ENCODE measurements around the gene GJD3.

GJD3 gene

DNA sequence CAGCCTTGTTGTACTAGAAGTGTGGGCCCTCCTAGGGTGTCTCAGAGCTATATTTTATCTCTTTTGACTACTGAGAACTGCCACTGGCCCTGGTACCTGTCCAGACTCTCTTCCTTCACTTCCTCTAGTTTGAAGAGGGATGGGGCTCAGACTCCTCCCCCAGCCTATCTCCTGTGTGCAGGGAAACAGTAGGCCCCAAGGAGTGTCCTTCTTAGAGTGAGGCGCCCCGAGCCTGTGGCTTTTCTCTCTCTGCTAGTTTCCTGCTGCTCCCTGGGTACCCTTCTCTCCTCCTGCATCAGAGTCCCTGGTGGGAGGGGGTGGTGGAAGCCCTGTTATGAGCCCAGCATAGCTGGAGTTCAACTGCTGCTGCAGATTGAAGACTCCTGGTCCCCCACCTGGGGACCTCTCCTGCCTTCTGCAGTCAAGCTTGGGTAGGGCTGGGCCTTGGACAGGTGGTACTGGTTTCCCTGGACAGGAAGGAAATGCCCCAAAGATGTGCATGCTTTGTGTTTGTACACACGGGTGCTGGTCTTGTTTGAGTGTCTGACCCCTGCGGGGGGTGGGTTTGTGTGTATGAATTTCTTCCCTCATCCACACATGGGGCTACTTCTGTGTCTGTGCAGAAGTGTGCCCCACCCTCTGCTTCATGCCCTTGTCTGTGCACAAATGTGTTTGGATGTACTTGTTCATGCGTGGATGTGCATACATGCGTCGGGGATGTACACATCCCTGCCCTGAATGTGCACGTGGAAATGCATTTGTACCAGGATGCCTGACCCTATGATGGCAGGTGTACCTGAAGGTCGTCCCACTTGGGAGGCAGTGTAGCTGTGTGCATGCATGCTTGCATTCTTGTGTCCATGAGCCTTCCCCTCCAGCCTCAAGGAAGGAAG, 48.6 kb downstream of the GJD3 start:
- no peaks in the 10 kb centered on the region for H3K27me3 ChIP-seq (ENCODE audit: insufficient read depth, low read length)
- H3K36me3 ChIP-seq (ENCODE audit: insufficient read depth, low read length): no peaks in the 10 kb centered on the region
- H3K4me1 ChIP-seq (ENCODE audit: insufficient read depth, low read length): peaks cover 30% of the 10 kb centered on the region
- no peaks in the 10 kb centered on the region for H3K9me3 ChIP-seq (ENCODE audit: low read length)
- no peak overlapping the region for H3K4me3 ChIP-seq (ENCODE audit: low read length)
- no peak overlapping the region for H2AFZ ChIP-seq (ENCODE audit: low read depth, low read length)

DNA sequence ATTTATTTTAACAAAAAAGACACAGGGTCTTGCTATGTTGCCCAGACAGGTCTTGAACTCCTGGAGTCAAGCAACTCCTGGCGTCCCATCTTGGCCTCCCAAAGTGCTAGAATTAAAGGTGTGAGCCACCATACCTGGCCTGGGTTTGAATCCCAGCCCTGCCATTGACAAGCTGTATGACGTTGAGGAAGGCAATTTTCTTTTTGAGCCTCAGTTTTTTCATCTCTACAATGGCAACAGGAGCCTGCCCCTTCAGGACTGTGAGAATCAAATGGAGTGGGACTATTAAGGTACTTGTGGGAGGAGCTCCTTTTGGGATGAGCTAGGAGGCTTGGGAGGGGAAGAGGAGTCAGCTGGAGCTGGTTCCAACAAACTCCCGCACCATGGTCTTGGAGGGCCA, 49.3 kb downstream of the GJD3 start:
- no peaks in the 10 kb centered on the region for H3K27me3 ChIP-seq (ENCODE audit: insufficient read depth, low read length)
- peaks cover 31% of the 10 kb centered on the region for H3K4me1 ChIP-seq (ENCODE audit: insufficient read depth, low read length)
- no peaks in the 10 kb centered on the region for H3K36me3 ChIP-seq (ENCODE audit: insufficient read depth, low read length)
- no peaks in the 10 kb centered on the region for H3K9me3 ChIP-seq (ENCODE audit: low read length)
- no peak overlapping the region for H2AFZ ChIP-seq (ENCODE audit: low read depth, low read length)
- no peak overlapping the region for H3K4me3 ChIP-seq (ENCODE audit: low read length)

DNA sequence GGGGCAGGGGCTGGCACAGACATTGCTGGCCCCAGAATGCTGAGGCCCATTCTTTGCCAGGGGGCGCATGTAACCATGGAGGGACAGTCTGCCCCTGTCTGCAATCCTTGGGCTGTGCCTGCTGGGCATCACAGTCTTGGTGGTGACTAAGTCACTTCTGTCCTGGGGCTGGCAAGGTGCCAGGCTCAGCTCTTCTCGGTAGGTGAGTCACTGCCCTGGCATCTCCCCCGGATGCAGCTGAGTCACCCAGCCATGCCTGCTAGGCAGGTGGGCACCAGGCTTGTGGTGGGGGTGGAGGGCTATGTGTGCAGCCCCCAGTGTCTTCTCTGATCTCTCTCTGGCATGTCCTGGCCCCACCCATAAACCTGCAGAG, 50.0 kb downstream of the GJD3 start:
- peaks cover 35% of the 10 kb centered on the region for H3K4me1 ChIP-seq (ENCODE audit: insufficient read depth, low read length)
- H2AFZ ChIP-seq (ENCODE audit: low read depth, low read length): no peak overlapping the region
- H3K4me3 ChIP-seq (ENCODE audit: low read length): no peak overlapping the region
- no peaks in the 10 kb centered on the region for H3K27me3 ChIP-seq (ENCODE audit: insufficient read depth, low read length)
- H3K36me3 ChIP-seq (ENCODE audit: insufficient read depth, low read length): no peaks in the 10 kb centered on the region
- H3K9me3 ChIP-seq (ENCODE audit: low read length): no peaks in the 10 kb centered on the region

DNA sequence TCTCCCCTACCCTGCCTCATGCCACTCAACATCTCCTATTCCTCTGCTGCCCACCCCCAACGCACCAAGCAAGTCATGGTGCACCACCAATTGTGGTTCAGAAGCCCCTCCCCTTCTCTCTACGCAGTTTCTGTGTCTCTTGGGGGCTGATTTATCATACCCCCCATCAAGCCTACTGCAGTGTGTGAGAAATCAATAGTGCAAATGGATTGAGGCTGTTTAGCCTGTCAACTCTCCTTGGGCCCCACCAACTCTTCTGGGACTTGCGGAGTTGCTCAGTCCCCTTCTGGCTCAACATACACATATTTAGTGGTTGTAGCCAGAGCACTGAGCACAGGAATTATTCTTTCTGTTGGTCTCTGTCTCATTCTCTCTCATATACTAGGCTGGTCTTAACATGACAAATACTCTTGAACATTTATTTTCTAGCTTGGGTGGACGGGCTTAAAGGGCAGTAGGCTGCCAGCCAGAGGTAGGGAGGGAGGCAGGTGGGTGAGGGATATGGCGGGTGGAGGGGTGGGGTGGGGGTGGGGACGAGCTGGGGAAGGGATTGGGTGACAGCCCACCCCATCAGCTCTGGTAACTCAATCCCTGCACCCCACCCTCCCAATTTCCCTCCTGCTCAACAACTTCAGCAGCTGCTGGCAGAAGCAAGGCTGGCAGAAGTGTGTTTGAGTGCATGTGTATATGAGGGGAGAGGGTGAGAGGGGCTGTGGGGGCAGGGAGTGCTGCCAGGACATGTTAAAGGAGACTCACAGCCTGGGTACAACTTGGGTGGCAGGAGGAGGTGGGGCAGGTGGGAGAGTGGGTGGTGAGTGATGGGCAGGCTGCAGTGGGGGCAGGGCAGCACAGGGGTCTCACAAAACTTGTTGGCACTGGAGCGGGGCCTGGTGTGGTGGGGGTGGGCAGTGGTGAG, 50.6 kb downstream of the GJD3 start:
- no peaks in the 10 kb centered on the region for H3K27me3 ChIP-seq (ENCODE audit: insufficient read depth, low read length)
- H3K4me3 ChIP-seq (ENCODE audit: low read length): no peak overlapping the region
- H2AFZ ChIP-seq (ENCODE audit: low read depth, low read length): no peak overlapping the region
- peaks cover 38% of the 10 kb centered on the region for H3K4me1 ChIP-seq (ENCODE audit: insufficient read depth, low read length)
- no peaks in the 10 kb centered on the region for H3K9me3 ChIP-seq (ENCODE audit: low read length)
- H3K36me3 ChIP-seq (ENCODE audit: insufficient read depth, low read length): no peaks in the 10 kb centered on the region
